Iris pigment epithelial cell (primary cell): ENCODE measurements around the gene PKP4.

Experiments used
- DNase-seq: peaks from one replicate; pipeline ENCODE4 v3.0.0-alpha.2; 2011; ENCODE audit warnings: low read depth

The PKP4 gene

DNA sequence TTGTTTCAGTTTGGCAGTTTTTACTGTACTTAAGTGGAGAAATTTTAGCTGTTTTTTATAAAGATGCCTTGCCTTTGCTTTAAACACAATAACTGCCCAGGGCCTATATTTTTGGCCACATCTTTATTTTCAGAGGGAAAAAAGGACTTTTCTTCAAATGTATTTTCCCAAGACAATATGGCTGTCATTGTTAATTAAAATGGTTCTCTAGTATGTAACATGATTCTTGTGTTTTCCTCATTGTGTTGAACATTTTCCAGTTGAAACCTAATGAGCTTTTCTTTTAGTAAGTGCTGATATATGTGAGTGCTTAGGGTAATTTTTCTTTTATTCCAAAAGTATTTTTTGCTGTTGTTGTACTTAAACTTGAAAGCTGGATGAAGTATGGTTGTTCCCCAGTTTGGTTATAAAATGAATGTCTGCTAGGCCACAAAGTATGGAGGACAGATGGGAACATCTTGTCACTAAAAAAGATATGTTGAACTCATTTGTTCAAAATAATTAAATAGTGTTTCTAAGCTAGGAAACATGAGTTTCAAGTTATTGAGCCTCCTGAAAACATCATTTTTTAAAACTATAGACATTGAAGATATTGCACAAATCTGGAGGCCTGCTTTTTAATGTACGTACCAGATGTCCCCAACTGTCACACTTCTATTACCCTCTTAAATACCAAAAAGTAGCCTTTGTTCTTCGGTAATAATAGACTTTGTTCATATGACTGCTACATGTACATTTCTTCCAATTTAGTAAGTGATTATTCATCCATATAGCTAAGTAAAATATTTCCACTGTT, 190.9 kb downstream of the PKP4 start:
- DNase-seq = no peak

DNA sequence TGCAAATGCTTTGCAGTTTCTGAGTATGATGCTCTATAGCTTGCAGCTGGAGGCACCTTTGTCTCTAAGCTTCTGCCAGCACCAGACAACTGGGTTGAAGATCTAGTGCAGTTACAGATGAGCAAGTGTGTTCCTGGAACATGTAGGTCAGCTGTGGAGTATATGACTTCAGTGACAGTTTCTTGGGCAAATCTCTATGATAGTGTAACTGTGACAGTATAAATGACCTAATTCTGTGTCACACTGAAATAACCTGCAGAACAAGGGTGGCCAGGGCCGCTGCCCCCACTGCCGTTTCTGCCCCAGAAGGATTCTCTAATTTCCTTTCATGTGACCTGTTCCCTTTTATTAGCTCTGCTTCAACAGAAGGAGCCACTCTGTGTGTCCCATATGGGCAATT, 193.1 kb downstream of the PKP4 start:
- DNase-seq = no peak

DNA sequence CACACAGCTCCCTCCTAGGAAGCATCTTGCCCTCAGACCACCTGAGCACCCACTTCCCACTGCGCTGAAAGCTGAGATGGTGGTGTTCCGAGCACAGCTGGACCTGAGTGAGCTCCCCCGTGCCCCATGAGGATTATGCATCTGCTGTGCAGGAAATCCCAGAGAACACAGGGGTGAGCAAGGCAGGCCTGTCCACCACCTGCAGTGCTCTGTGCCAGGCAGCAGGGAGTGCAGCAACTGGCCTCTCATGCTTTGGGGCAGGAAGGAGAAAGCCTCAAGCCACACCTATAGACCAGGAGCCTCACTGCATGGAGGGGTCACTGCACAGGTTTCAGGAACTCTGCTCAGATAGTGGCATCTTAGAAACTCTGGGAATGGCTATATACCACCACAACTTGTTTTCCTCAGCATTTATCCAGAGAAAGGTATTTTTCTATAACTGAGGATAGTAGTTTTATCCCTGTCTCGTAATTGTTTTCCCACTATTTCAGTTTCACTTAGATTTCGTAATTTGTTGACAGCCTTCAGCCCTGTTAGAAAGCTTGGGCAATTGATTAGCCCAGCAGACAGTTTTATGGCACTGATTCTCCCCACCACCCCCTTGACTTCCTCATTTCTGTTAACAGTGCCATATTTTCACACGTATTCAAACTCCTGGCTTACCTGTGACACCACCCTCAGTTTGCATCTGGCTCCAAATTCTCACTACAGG, 194.1 kb downstream of the PKP4 start:
- DNase-seq = no peak

DNA sequence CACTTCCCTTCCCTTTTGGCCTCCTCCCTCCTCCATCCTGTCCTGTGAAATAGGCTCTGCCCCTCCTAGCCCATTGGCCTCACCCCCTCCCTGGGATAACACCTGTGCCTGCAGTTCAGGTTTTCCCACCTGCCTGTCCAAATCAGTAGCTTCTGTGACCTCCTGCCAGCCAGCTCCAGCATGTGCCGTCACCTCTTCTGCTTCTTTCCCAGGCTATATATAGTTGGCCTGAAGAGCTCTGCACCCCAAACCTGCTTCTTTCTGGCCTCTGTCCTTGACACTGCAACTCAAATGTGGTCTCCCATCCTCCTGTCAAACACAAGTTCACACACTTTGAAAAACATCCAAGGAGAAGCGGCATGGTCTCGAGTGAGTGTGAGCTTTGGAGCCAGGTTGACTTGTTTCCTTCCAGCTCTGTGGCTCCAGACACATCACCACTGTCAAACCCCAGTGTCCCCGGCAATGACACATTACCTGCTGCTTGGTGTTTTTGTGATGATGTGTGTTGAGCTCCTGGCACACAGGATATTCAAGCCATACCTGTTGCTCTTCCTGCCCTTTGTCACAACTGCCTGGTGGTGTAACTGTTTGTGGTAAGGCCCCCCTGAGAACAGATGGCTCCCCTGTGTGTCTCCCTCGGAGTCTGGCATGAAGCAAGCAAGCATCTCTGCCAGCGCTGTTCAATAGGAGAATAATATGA, 194.8 kb downstream of the PKP4 start:
- no peak for DNase-seq

DNA sequence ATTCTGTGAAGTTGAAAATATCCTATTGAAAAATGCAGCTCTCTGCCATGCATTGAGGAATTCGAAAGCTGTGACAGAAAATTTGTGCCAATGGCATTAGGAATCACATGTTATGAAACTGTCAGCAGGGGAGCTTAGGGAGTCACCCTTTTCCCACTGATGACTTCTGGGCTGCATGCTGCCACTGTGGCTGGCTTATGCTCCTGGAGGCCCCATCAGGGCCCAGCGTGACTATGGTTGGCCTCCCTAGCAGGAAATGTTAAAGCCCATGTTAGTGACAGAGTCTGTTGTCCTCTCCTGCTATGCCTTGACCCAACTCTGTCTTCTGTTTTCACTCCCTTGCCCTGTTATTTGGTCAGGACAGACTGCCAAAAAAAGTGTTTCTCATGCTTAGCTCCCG, 198.9 kb downstream of the PKP4 start:
- DNase-seq = no peak

DNA sequence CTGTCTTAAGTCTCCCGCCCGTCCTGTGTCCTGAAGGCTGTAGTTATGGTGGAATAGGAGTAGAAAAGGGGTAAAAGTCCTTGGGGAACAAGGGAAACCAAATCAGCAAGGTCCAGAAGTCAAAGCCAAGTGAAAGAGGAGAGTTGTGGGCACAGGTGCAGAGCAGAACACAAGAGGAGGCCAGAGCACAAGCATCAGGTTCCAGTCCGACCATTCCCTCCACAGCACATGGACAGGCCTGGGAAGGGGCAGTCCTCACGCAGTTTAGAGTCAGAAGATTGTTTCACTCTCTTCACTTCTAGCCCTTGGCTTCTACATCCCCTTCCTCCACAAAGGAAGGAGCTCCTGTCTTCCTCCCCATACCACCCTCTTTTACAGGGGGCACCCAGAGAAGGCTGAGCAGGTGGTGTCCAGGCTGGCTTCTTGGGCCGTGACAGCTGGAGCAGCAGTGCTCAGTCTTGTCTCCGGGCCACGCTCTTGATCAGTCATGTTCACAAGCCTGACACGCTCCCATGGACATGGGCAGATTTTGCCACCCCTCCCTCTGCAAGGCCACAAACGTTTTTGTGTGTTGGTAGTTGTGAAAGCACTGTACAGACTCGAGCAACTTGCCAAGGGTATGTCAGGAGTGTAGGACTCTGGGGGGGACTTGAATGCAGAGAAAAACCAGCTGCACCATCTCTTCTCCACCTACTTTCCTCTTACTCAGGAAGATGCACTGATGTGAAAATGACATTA, 199.9 kb downstream of the PKP4 start:
- no peak for DNase-seq

DNA sequence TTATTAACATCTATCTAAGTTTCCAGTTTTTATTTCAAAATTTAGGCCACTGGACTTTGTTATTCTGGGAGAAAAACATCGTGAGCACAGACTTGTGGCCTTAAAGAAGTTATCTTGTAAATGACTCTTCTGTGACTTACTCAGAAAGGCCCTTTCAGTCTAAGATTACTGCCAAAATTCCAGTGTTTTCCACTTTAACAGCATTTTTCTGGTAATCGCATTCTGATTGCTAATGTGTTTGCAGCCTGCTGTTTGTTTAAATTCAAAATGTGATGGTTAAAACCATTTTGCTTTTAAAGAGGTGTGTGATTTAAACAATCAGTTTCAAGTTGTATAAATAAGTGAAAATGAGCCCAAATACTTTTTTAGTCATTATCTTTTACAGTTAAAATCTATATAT, 201.6 kb downstream of the PKP4 start:
- DNase-seq = no peak

DNA sequence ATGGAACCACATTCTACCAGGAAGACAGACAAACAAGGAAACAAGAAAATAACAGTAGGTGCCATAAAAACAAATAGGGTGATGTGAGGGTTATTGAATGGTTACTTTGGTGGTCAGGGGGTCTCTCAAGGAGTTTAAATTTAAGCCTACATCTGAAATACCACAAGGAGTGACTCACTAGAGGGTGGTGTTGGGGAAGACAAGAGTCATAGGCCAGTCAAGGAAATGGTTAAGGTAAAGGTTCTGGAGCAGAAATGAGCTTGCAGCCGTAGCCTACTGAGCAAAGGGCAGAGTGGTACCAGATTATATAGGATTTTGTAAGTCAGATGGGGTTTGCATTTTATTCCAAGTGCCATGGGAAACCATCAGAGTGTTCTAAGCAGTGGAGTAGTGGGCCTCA, 202.7 kb downstream of the PKP4 start:
- no peak for DNase-seq

DNA sequence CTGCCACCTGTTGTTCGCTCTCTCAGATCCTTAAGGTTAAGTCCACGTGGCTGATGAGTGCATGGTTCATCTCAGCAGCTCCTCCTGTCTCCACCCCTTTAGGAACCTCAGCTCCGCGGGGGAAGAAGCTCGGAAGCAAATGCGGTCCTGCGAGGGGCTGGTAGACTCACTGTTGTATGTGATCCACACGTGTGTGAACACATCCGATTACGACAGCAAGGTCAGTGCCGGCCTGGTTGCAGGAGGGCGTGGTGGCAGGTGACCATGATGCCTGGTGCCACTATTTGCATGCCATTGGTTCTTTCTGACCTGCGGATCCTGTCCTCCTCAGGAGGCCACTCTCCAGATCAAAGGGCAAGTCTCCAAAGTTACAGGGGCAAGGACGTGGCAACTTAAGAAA, 204.5 kb downstream of the PKP4 start:
- no peak for DNase-seq

DNA sequence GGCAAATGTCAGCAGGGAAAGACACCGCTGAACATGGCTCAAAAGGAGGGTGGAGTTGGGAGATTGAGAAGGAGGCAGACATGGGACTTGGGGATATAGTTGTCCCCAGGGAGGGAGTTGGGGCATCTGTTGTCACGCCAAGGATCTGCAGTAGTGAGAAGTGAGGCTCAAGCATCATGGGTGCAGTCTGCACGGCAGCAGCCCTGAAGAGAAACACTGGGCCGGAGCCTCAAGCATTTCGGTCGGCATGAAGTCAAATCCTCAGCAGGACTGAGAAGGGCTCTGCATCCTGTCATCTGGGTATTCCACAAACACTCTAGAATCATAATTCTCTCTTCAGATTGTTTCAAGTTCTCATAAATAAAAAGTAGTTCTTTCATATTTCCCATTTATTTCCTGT, 205.7 kb downstream of the PKP4 start:
- no peak for DNase-seq

DNA sequence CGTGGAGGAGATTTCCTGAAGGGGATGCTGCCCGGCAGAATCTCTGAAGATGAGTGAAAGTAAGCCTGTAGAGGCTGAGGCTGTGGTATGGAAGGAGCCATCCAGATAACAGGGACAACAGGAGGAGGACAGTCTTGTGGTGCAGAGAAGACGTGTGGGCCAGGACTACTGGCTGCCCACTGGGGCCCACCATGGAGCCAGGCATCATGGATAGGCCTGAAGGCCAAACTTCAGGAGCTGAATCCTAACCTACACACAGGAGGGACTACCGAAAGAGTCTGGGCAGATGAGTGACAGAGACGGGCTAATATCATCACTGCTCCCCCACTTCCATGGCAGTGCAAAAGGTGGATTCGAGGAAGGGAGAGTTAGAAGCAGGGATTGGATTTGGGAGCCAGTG, 207.0 kb downstream of the PKP4 start:
- DNase-seq = no peak

DNA sequence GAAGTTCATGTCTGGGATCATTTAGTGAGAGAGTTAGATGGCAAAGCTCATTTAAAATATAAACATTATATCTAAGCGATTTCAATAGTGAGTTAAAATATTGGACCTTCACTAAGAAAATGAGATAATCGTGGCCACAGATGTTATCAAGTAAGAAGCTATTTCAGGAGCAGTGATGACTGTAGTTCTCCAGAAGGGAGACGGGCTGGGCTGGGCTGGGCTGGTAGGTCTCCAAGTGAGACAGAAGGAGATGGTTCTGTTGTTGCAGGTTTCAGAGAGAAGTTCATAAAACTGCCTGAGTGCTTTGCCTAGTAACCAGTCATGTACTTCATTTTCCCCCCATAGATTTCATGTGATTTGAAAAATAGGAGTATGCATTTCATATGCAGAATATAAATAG, 208.2 kb downstream of the PKP4 start:
- peak; percentile 57 for DNase-seq

DNA sequence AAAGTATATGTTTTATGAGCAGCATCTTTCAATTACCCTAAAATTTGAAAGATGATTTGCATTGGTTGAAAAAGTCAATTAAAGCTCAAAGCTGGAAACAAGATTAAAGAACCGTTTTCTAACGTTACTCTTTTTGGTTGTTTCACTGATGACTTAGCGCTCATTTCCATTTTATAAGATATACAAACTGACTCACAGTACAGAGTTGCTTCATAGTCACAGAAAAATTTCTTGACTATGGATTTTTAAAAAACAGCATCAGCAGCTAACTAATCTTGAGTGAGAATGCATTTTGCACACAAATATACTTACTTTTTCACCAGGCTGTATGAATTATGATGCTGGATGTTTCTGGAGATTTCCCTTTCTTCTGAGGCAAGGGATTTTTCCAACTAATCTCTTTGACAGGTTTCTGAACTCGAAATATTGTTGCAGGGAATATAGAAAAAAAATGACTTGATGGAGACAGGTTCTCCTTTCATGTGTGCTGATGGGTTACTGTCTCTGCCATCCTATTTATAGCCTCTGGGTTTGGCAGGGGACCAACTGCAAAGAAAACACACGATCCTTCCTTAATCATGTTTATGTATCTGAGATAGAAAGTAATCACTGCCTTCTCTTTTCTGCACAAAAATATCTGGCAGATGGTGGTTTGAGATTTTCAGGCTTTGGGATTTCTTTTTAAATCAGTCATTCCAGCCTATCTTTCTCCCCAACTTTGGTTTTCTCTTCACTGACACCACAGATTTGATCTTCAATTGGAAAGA, 209.0 kb downstream of the PKP4 start:
- peak; percentile 65 for DNase-seq

DNA sequence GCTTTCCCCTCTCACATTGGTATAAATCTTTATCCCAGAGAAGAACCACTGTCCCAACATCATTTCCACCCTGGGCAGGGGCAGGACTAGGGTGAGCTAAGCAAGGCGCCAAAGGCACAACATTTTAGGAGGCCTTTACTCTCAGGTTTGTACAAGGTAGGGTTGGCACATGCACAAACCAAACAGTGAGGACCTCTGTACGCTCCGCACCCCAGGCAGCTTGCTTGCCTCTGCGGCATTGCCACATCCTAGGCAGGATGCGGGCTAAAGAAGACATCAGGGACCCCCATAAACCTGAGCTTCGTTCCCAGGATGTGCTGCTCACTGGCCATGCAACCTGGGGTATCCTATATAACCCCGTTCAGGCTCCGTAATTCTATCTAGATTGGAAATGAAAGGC, 210.2 kb downstream of the PKP4 start:
- DNase-seq = no peak

DNA sequence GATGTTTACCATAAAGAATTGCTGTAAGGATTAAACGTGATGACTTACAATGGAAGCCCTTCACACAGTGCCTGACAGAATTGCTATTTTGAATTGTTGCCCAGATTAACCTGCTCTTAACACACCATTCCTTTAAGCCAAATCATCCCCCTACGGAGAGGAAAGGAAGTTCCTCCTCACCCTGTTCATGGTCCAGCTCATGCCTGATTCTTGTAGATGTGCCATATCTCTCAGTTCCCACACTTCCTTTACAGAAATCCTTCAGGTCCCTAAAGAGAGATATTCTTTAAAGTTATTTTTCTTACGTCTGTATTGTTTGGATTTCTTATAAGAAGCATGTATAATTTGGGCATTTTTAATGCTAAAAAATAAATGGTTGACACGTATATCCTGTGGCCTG, 210.8 kb downstream of the PKP4 start:
- DNase-seq = peak; percentile 83

DNA sequence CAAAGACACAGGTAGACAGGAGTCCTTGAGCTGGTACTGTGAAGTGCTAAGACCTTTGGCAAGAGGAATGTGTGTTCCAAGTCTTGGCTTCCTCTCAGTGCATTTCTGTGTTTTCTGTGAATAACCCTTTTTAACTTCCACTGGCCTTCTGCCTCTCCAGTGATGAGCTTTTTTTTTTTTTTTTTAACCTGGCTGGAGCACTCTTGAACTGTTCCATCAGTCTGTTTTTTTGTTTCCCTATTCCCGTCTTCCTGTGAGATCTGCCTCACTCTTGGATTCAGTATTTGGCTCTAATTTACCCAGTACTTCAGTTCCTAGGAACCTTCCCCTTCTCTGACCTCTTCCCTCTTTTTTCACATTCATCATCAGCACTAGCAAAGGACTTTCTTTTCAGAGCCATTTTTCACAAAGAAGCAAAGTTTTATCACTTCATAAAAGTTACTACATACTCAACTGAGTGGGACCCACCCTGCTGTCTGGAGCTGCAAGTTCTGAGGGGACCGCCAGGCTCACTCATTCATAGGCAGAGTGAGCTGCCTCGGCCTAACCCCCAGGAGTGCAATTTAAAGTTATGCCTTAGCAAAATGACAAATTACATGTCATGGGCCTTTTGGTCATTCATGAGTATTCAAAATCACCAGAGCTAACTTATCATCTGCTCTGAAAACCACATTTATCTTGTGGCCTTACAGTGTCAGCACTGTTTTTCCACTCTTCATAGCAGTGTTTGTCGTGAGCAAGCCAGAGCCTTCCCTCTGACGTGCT, 211.4 kb downstream of the PKP4 start:
- no peak for DNase-seq

DNA sequence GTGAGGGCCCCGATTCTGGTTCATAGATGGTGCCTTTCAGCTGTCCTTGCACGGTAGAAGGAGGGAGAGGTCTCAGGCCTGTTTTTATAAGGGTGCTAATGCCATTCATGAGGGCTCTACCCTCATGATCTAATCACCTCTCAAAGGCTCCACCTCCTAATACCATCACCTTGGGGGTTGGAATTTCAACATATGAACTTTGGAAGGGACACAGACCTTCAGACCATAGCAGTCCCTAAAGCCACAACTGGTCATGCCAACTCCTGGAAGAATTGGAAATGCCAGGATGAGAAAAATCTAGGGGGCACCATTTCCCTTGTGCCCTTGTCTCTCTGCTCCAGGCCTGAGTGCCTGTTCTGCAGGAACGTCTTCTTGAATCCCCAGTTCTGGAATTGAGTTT, 213.5 kb downstream of the PKP4 start:
- DNase-seq = no peak

DNA sequence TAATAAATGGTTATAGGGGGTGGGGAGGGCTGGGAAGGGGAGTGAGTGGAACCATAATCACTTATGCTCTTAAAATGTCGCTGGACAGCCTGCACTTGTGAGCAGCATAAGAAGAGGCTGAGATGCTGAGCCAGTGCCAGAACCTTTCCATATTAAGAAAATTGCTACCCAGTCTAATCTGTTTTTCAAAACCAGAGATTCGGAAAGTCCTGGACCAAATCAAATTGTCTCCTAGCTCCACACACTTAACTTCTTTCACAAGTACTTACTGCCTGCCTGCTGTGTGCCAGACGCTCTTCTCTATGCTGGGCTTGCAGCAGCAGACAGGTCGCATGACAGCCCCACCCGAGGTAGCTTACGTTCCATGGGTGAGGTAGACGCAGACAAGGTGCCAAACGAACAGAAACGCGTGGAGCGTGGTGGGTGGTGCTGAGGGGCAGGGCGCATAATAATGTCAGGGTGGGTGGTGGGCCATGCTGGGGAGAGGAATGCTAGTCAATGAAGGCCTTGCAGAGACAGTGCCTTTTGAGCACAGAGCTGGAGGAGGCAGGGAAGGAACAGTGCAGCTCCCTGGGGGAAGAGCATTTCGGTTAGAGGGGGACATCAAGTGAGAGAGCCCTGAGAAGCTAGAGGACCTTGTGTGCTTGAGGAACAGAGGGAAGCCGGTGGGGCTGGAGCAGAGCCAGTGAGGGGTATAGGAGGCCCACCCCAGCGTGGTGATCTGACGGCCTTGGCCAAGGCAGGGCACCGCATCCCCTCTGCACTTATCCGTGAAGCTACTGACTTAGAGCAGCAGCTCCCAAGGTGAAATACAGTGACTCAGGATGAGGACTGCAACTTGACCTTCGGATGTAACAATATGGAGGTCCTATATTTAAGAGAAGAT, 214.9 kb downstream of the PKP4 start:
- no peak for DNase-seq

DNA sequence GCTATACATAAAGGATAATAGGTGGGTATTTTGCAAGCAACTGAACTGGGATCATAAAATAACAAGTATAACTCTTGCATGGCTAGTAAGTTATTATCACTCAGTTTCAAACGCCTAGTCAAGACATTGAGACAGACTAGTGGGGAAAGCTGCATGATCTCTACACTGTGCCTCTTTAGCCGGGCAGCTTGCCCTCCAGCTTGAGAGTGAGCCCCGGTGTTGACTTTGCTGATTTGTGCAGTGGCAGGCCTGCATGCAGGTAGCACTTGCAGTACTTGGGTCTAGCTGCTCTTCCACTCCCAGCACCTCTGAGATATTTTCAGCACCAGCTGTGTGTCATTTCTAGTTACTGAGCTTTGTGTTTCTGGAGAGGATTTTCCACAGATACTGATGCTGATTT, 219.5 kb downstream of the PKP4 start:
- DNase-seq = no peak

DNA sequence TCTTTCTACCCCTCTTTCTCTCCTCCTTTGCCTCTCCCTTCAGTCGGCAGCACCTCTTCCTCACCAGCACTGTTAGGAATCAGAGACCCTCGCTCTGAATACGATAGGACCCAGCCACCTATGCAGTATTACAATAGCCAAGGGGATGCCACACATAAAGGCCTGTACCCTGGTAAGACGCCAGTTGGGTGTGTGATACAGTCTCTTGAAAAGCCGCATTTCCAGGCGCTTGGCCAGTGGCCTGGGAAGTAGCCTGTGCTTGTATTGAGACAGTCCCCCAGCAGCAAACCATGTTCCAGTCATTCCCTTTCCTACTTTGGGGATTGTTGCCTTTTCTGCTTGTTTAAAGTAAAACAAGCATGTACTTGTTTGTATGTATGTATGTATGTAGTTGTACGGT, 219.9 kb downstream of the PKP4 start:
- no peak for DNase-seq
